HAP-1 (cell line): Measurements from ENCODE around the gene ENOX2.
"Not testable (repeated sequence)": the region's sequence is repeated elsewhere in the genome, so short reads cannot be mapped to it uniquely, and the experiment has no call there.

Experiments
- DNase-seq, 2 experiments: peaks; one replicate each; pipeline ENCODE4 v3.0.0-alpha.2; 2016 to 2020; ENCODE audit warnings: low spot score in 2 of 2
- H3K27me3 ChIP-seq: fragments of 250-450 bp; sonication (Bioruptor Pico); 2 replicates; pipeline ENCODE4 v1.5.1; 2020; ENCODE audit warnings: low read depth, mild to moderate bottlenecking, moderate library complexity
- H3K36me3 ChIP-seq: fragments of 250-450 bp; sonication (Bioruptor Pico); replicated peaks from 2 replicates; pipeline ENCODE4 v1.5.1; 2020; ENCODE audit warnings: mild to moderate bottlenecking
- H3K4me1 ChIP-seq: fragments of 250-450 bp; sonication (Bioruptor Pico); 2 replicates; pipeline ENCODE4 v1.5.1; 2020; ENCODE audit warnings: mild to moderate bottlenecking
- H3K4me3 ChIP-seq: fragments of 250-450 bp; sonication (Bioruptor Pico); 2 replicates; pipeline ENCODE4 v1.5.1; 2020; ENCODE audit warnings: mild to moderate bottlenecking, moderate library complexity
- H3K9me3 ChIP-seq: fragments of 250-450 bp; sonication (Bioruptor Pico); 2 replicates; pipeline ENCODE4 v1.5.1; 2020; ENCODE audit warnings: mild to moderate bottlenecking, moderate library complexity
- in situ Hi-C: fragments of 300-500 bp; cut with MboI; formaldehyde crosslinking; loops from 3 replicates; pipeline ENCODE4 v1.14.3; 2020; ENCODE audit warnings: low sequenced_read_pairs, inconsistent platforms, mixed read lengths

ENOX2 gene

DNA sequence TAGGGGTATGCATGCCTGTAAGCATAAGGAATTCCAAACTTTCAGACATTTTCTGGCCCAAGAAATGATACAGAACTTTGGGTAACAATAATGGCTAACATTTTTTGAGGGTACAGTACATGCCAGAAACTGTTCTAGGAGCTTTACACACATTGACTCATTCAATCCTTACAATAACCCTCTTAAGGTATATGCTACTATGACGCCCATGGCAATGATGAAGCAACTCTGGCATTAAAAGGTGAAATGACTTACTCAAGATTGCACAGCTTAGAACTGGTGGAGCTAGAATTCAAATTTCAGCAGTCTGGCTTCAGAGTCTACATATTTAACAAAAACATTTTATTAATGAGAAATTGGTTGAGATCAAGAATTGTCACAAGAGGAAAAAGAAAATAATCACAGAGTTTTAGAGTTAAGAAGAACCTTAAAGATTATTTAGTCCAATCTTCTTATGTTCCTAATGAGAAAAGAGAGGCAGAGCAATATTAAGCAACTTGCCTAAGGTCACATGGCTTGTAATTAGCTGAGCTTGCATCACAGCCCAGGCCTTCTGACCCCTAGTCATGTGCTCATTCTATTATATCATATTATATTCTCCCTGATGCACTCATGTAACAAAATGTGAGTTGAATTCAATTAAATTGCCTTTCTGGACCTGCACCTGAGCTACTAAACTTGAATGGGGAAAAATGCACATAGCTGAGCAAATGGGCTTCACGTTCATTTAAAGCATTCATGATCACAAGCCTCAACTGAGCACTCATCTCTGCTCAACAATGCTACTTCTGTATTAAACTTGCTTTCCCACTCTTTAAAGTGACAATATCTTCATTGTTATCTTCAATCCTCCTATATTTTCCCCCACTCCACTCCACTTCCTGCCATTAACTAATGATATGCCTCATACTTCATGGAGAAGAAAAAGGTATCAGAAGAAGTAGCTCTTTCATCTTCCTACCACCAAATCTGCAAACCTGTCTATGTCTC, 73.2 kb downstream of the ENOX2 start:
- no peaks in the 10 kb centered on the region for H3K27me3 ChIP-seq
- no peak for DNase-seq
- H3K4me1 ChIP-seq = peaks cover 3% of the 10 kb centered on the region; the same call in 1 of the 2 replicates
- in situ Hi-C loops = no loop called here
- no peaks in the 10 kb centered on the region for H3K9me3 ChIP-seq
- no peaks in the 10 kb centered on the region for H3K36me3 ChIP-seq
- no peak overlapping the region for H3K4me3 ChIP-seq

DNA sequence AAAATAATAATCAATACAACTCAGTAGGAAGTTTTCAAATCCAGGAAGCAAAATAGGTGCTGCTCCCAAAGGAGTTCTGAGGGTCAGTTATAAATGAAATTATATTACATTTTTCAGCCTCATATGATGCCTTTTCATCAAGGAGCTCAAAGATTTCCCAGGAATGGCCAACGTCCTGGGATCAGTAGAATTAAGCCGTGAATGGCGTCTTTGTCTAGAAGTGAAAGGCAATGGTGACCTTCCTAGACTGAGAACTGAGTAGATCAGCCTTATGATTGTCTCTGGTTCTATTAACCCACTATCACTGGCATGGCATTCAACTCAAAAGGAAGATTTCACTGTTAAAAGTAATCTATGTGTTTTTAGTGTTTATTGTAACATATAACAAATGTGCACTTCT, 74.4 kb downstream of the ENOX2 start:
- Histone ChIP-seq H3K36me3 (no peaks in the 10 kb centered on the region), H3K4me1 (no peaks in the 10 kb centered on the region), H3K9me3 (no peaks in the 10 kb centered on the region), H3K27me3 (no peaks in the 10 kb centered on the region), H3K4me3 (no peak overlapping the region)
- in situ Hi-C loops = no loop called here
- no peak for DNase-seq

DNA sequence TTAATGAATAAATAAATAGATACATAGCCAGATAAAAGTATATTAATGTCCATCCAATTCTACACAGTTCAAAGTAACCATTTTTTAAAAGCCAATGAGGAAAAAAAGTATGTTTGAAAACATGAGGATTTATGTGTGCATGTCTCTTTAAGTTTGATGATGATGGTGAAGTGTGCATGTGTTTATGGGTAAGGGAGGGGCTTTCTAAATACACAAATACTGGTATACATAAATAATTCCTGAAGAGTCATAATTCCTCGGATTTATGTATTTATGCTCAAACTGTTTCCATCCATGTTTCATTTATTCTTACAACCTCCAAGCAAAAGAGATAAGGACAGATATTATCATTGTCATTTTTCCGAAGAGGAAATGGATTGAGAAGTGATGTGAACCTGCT, 75.4 kb downstream of the ENOX2 start:
- Histone ChIP-seq H3K9me3 (no peaks in the 10 kb centered on the region), H3K27me3 (no peaks in the 10 kb centered on the region), H3K4me3 (no peak overlapping the region), H3K36me3 (no peaks in the 10 kb centered on the region), H3K4me1 (no peaks in the 10 kb centered on the region)
- no peak for DNase-seq
- in situ Hi-C loops = no loop called here

DNA sequence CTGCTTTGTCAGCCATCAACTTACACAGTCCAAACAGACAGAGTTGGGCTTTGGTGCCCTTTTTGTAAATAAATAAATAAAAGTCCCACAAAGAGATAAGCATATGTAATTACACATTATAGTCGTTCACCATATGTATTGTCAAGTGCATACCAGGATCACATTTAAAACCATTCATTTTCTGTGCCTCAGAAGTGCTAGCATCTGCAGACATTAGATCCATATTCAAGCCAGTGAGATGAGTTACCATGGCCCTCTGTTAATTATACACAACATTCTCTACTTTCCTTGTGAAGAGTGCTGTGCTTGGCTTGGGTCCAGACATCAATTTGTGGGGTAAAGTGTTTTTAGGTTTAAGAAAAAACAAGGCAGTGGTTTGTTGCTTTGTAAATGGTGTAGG, 76.8 kb downstream of the ENOX2 start:
- no peak for DNase-seq
- Histone ChIP-seq H3K27me3 (no peaks in the 10 kb centered on the region), H3K9me3 (no peaks in the 10 kb centered on the region)

DNA sequence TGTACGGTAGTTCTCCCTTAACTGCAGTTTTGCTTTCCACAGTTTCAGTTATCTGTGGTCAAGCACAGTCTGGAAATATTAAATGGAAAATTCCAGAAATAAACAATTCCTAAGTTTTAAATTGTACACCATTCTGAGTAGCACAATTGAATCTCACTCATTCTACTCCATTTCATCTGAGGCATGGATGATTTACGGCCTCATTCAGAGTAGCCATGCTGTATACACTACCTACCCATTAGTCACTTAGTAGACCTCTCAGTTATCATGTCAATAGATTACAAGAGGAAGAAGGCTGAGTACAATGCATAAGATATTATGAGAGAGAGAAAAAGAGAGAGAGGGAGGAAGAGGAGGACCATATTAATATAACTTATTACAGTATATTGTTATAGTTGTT, 77.5 kb downstream of the ENOX2 start:
- Histone ChIP-seq H3K9me3 (no peaks in the 10 kb centered on the region), H3K4me1 (no peaks in the 10 kb centered on the region), H3K27me3 (no peaks in the 10 kb centered on the region), H3K4me3 (no peak overlapping the region), H3K36me3 (no peaks in the 10 kb centered on the region)
- no peak for DNase-seq
- in situ Hi-C loops = no loop called here

More for the DNA sequence above, 76.8 kb downstream of the ENOX2 start:
- H3K4me3 ChIP-seq = no peak overlapping the region
- H3K4me1 ChIP-seq = no peaks in the 10 kb centered on the region
- in situ Hi-C loops = no loop called here
- no peaks in the 10 kb centered on the region for H3K36me3 ChIP-seq

DNA sequence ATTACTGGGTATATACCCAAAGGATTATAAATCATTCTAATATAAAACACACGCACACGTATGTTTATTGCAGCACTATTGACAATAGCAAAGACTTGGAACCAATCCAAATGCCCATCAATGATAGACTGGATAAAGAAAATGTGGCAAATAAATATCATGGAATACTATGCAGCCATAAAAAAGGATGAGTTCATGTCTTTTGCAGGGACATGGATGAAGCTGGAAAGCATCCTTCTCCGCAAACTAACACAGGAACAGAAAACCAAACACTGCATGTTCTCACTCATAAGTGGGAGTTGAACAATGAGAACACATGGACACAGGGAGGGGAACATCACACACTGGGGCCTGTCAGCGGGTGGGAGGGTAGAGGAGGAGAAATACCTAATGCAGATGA, 83.6 kb downstream of the ENOX2 start:
- H3K9me3 ChIP-seq, H3K36me3 ChIP-seq, DNase-seq, in situ Hi-C loops, H3K4me1 ChIP-seq, H3K4me3 ChIP-seq, H3K27me3 ChIP-seq: not testable (repeated sequence)

DNA sequence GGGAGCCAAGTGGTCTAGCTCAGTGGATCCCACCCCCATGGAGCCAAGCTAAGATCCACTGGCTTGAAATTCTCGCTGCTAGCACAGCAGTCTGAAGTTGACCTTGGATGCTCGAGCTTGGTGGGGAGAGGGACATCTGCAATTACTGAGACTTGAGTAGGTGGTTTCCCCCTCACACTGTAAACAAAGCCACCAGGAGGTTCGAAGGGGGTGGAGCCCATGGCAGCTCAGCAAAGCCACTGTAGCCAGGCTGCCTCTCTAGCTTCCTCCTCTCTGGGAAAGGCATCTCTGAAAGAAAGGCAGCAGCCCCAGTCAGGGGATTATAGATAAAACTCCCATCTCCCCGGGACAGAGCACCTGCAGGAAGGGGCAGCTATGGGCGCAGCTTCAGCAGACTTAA, 89.1 kb downstream of the ENOX2 start:
- H3K9me3 ChIP-seq, H3K36me3 ChIP-seq, H3K27me3 ChIP-seq, in situ Hi-C loops, H3K4me1 ChIP-seq, H3K4me3 ChIP-seq, DNase-seq: not testable (repeated sequence)

DNA sequence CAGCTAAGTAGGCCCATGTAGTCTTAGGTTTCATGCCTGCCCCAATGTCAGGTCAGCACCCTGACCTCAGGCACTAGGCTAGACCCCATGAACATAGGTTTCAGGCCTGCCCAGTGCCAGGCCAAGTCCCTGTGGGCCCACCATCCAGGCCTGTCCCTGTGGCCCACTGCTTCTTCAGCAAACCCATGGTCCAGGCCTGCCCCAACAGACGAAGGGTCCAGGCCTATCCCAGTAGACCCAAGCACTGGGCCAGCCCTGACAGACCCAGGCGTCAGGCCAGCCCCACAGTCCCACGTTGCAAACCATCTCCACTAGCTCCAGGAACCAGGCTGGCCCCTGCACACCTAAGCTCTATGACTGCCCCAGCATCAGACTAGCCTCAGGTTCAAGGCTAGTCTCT, 92.4 kb downstream of the ENOX2 start:
- H3K9me3 ChIP-seq = no peaks in the 10 kb centered on the region
- H3K4me1 ChIP-seq = 0 out of 2 replicates have a peak, but pooled peaks cover 3% of the 10 kb centered on the region
- no peak overlapping the region for H3K4me3 ChIP-seq
- DNase-seq = no peak
- H3K27me3 ChIP-seq = no peaks in the 10 kb centered on the region
- in situ Hi-C loops = no loop called here
- H3K36me3 ChIP-seq = no peaks in the 10 kb centered on the region

DNA sequence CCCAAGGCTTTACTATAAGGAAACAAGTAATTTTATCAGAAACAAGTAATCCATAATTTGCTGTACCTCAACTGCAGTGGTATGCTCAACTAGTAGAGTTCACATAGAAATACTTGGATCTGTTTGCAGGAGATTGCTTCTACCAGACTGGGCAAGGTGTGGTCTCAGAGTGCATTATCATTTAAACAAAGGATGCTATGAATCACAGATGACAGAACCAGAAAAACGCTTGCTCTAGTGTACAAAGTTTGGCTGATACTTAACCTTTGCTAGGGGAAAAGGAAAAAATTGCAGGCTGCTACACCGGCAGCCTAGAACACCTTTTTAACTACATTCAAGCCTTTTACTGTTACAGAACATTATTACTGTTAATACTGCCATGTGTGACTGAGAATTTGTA, 97.1 kb downstream of the ENOX2 start:
- peaks cover 6% of the 10 kb centered on the region; the same call in 1 of the 2 replicates for H3K4me1 ChIP-seq
- peak in 1 of 2 experiments; percentile 49 for DNase-seq
- no peaks in the 10 kb centered on the region for H3K27me3 ChIP-seq
- H3K4me3 ChIP-seq = no peak overlapping the region
- H3K9me3 ChIP-seq = no peaks in the 10 kb centered on the region
- in situ Hi-C loops = no loop called here
- H3K36me3 ChIP-seq = no peaks in the 10 kb centered on the region

DNA sequence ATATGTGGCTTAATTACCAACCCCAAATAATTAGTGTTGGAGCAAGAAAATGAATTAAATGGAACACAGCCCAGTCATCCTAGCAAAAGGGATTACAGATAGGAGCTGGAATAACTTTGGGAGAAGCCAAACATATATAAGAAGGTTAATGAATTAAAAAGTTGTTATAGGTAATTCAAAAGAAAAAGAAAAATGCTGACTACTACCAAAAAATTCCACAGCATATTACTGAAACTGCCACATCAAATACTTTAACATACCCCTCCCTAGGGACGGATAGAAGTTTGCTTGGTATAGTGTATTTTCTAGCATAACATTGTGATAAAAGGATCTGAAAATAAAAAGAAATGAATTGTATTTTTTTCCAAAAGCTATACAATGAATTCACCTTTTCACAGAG, 99.5 kb downstream of the ENOX2 start:
- Histone ChIP-seq H3K9me3 (no peaks in the 10 kb centered on the region), H3K27me3 (no peaks in the 10 kb centered on the region), H3K4me3 (no peak overlapping the region), H3K36me3 (no peaks in the 10 kb centered on the region), H3K4me1 (peaks cover 20% of the 10 kb centered on the region)
- in situ Hi-C loops = no loop called here
- DNase-seq = no peak

DNA sequence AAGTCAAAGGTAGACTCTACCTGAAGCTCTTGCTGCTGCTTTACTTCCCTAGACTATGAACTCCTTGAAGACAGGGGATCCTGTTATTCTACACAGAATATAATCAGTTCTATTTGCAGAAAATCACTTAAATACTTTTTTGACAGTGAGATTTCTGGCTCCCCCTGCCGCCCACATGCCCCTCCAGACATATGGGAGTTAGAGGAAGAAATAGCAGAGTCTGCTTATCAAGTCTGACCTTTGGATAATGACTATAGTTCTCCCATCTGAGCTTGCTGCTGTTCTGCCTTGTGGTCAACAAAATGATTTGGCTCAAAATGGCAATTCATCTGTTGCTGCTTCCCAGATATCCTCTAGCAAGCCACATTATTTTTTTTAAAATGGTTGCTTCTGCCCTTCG, 101.1 kb downstream of the ENOX2 start:
- H3K4me3 ChIP-seq = no peak overlapping the region
- no peaks in the 10 kb centered on the region for H3K27me3 ChIP-seq
- DNase-seq = no peak
- no peaks in the 10 kb centered on the region for H3K36me3 ChIP-seq
- in situ Hi-C loops = no loop called here
- H3K9me3 ChIP-seq = no peaks in the 10 kb centered on the region
- peaks cover 26% of the 10 kb centered on the region for H3K4me1 ChIP-seq

DNA sequence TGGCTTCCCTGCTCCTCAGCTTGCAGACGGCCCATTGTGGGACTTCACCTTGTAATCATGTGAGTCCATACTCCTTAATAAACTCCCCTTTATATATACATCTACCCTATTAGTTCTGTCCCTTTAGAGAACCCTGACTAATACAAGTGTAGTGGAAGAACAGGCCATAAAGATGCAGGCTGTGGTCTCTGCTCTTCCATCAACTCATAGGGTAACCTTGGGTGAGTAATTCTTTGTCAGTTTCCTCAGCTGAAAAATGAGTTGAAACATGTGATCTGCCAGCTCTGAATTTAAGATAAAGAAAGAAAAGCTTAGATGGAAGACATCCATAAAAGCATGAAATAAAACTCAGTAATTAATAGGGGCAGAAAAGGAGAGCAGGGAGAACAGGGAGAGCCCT, 103.6 kb downstream of the ENOX2 start:
- in situ Hi-C loops = no loop called here
- Histone ChIP-seq H3K27me3 (no peaks in the 10 kb centered on the region), H3K4me1 (peaks cover 29% of the 10 kb centered on the region), H3K36me3 (no peaks in the 10 kb centered on the region), H3K9me3 (no peaks in the 10 kb centered on the region), H3K4me3 (no peak overlapping the region)
- no peak for DNase-seq

DNA sequence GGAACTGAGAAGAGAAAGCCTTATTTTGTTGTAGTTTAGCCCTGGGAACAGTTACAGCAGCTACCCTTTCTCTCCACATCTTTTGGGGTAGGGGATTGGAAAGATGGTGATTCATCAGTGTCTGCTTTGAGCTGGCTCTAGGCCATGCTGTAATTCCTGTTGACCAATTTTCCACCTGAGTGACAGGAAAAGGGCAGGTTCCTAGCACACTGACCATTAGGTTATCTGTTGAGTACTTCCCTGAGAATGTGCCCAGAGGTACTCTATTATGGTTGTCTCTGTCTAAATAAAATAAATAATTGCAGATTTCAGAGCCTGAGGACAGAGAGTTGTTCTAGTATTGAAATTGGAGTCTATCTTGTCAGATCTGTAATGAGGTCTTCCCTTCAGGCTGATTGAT, 109.0 kb downstream of the ENOX2 start:
- in situ Hi-C loops = no loop called here
- Histone ChIP-seq H3K9me3 (no peaks in the 10 kb centered on the region), H3K4me1 (peaks cover 20% of the 10 kb centered on the region), H3K36me3 (no peaks in the 10 kb centered on the region), H3K27me3 (no peaks in the 10 kb centered on the region), H3K4me3 (no peak overlapping the region)
- no peak for DNase-seq

DNA sequence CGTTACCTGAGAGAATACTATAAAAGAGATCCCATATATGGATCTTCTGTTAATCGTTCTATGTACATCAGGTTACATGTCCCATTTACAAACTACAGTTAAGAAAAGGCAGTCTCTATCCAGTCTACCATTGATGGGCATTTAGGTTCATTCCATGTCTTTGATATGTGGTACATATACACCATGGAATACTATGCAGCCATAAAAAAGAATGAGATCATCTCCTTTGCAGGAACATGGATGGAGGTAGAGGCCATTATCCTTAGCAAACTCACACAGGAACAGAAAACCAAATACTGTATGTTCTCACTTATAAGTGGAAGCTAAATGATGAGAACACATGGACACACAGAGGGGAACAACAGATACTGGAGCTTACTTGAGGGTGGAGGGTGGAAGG, 111.1 kb downstream of the ENOX2 start:
- H3K36me3 ChIP-seq, DNase-seq, H3K4me3 ChIP-seq, H3K9me3 ChIP-seq, in situ Hi-C loops, H3K27me3 ChIP-seq: not testable (repeated sequence)
- H3K4me1 ChIP-seq = peaks cover 24% of the 10 kb centered on the region
